Mammary epithelial cell (primary cell): Measurements from ENCODE around the gene RGS10.

Experiments
- EZH2 ChIP-seq: IDR thresholded peaks from 2 replicates; pipeline ENCODE4 v1.6.1; 2012; ENCODE audit warnings: low read length, inconsistent platforms, borderline replicate concordance
- TF ChIP-seq, protein P1 (sequence below), 2 donors: IDR thresholded peaks in 1 of 2; conservative IDR thresholded peaks in 1 of 2; 2 replicates each; pipeline ENCODE4 v1.5.1; 2011 to 2012; ENCODE audit warnings: inconsistent platforms in 2 of 2, low read length in 2 of 2, mild to moderate bottlenecking in 2 of 2, control low read depth in 1 of 2, low read depth in 1 of 2; ENCODE audit not compliant: insufficient read depth in 1 of 2; ENCODE audit errors: extremely low read depth in 1 of 2

DNA sequence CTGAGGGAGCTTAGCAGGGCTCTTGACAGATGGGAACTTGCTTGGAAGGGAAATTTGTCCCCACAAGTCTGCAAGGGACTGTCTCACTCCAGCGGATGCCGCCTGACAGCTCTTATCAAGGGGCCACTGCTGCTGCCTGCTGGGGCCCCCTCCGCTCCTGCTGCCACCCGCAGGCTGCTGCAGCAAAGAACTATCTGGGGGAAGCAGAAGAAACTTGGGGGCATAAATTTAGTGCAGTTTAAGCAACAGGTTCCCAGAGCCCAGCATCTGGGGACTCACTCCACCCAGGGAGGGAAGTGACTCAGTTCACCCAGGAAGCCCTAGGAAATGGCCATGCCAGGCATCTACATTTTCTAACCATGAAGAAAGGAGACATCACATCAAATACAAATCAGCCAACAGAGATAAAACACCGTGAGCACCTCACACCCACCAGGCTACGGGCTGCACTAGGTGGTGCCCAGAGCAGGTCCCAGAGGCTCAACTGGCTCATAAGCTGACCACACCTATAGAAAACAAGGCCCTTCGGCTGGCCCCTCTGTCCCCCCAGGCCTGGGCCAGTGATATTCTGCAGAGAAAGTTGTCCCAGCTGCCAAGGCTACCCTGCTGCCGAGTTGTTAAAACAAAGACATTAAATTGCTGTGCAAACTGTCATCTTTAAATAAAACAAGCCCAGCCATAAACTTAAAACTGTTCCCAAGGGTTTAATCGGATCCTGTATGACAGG, 3.7 kb downstream of the RGS10 start:
- TF ChIP-seq, protein P1, sequence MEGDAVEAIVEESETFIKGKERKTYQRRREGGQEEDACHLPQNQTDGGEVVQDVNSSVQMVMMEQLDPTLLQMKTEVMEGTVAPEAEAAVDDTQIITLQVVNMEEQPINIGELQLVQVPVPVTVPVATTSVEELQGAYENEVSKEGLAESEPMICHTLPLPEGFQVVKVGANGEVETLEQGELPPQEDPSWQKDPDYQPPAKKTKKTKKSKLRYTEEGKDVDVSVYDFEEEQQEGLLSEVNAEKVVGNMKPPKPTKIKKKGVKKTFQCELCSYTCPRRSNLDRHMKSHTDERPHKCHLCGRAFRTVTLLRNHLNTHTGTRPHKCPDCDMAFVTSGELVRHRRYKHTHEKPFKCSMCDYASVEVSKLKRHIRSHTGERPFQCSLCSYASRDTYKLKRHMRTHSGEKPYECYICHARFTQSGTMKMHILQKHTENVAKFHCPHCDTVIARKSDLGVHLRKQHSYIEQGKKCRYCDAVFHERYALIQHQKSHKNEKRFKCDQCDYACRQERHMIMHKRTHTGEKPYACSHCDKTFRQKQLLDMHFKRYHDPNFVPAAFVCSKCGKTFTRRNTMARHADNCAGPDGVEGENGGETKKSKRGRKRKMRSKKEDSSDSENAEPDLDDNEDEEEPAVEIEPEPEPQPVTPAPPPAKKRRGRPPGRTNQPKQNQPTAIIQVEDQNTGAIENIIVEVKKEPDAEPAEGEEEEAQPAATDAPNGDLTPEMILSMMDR (conservative IDR thresholded peaks at IDR 0.05 in 1 of 2, IDR thresholded peaks at IDR 0.05 in 1 of 2; ENCODE audit: extremely low read depth in 1 of 2, insufficient read depth in 1 of 2, low read depth in 1 of 2, low read length in 2 of 2) = no peak
- no peak for TF ChIP-seq EZH2
